HCEC 1CT (cell line): ENCODE results near the gene FMNL2.
A peak's percentile ranks its signal among the peaks of the same experiment; 100 is the strongest.

ENCODE experiments used
- DNase-seq: peaks from one replicate; pipeline ENCODE4 v3.0.0-alpha.2; 2017

The FMNL2 gene

GRCh38 chr2:152623775-152624174, 288.8 kb downstream of the FMNL2 start:
- DNase-seq: no peak

- DNase-seq: peak; percentile 21
Measured at GRCh38 chr2:152624805-152625204, 289.8 kb downstream of the FMNL2 start.

- DNase-seq: no peak
Measured at GRCh38 chr2:152626911-152627339, 292.0 kb downstream of the FMNL2 start.

- DNase-seq: peak; percentile 32
Measured at GRCh38 chr2:152627351-152627957, 292.5 kb downstream of the FMNL2 start.

GRCh38 chr2:152629202-152629601, 294.2 kb downstream of the FMNL2 start:
- no peak for DNase-seq

GRCh38 chr2:152630466-152630865, 295.5 kb downstream of the FMNL2 start:
- no peak for DNase-seq

GRCh38 chr2:152632736-152633135, 297.8 kb downstream of the FMNL2 start:
- DNase-seq: no peak

GRCh38 chr2:152635635-152636298, 300.8 kb downstream of the FMNL2 start:
- peak; percentile 53 for DNase-seq

GRCh38 chr2:152637251-152637650, 302.3 kb downstream of the FMNL2 start:
- no peak for DNase-seq

GRCh38 chr2:152638056-152638455, 303.1 kb downstream of the FMNL2 start:
- no peak for DNase-seq

- DNase-seq: no peak
Measured at GRCh38 chr2:152638590-152638989, 303.6 kb downstream of the FMNL2 start.

- no peak for DNase-seq
Measured at GRCh38 chr2:152644189-152644873, 309.4 kb downstream of the FMNL2 start.

GRCh38 chr2:152646264-152646663, 311.3 kb downstream of the FMNL2 start:
- no peak for DNase-seq

- DNase-seq: peak; percentile 91
Measured at GRCh38 chr2:152646775-152647174, 311.8 kb downstream of the FMNL2 start.

GRCh38 chr2:152647552-152647951, 312.6 kb downstream of the FMNL2 start:
- DNase-seq: no peak

- DNase-seq: peak; percentile 26
Measured at GRCh38 chr2:152648336-152648735, 313.4 kb downstream of the FMNL2 start.

GRCh38 chr2:152649997-152650396, 315.0 kb downstream of the FMNL2 start:
- DNase-seq: no peak

GRCh38 chr2:152650768-152651371, 315.9 kb downstream of the FMNL2 start:
- DNase-seq: no peak

- no peak for DNase-seq
Measured at GRCh38 chr2:152651834-152652233, 316.9 kb downstream of the FMNL2 start.

GRCh38 chr2:152655880-152656279, 320.9 kb downstream of the FMNL2 start:
- DNase-seq: no peak

GRCh38 chr2:152657043-152657442, 322.1 kb downstream of the FMNL2 start:
- DNase-seq: no peak

- DNase-seq: no peak
Measured at GRCh38 chr2:152658221-152658620, 323.2 kb downstream of the FMNL2 start.

- no peak for DNase-seq
Measured at GRCh38 chr2:152661076-152661475, 326.1 kb downstream of the FMNL2 start.

GRCh38 chr2:152664725-152665124, 329.8 kb downstream of the FMNL2 start:
- no peak for DNase-seq
